Testis (tissue), 2 donors: ENCODE results near the gene R3HDM2.

Source experiments
- POLR2A ChIP-seq: fragments of 450-650 bp; IDR thresholded peaks from one replicate; pipeline ENCODE4 v1.6.1; 2017; ENCODE audit warnings: antibody characterized with exemption, mild to moderate bottlenecking, moderate library complexity
- TF ChIP-seq, protein P1 (sequence below), 3 experiments: fragments of 450-650 bp in 2 of 3; fragments of 200-600 bp in 1 of 3; sonication (generic) in 1 of 3; IDR thresholded peaks; one replicate each; pipeline ENCODE4 v1.5.1; 2016 to 2019; ENCODE audit warnings: antibody characterized with exemption in 3 of 3, mild to moderate bottlenecking in 2 of 3, moderate library complexity in 1 of 3

DNA sequence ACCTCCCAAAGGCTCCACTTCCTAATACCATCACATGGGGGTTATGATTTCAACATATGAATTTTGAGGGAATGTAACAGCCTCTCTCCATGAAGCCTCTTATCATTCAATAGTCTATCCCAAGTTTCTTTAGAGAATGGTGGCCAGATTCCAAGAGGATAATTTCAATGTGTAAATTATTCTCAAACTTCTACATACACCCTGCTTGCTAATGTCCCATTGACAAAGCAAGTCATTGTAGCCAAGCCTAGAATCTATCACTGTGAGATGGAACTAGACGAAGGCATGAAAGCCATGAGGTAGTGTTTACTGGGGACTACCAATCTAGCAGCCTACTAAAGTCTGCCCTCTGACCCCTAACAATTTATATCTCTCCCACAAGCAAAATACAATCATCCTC lies 7.6 kb upstream of the R3HDM2 start:
- no peak for TF ChIP-seq POLR2A
- TF ChIP-seq, protein P1, sequence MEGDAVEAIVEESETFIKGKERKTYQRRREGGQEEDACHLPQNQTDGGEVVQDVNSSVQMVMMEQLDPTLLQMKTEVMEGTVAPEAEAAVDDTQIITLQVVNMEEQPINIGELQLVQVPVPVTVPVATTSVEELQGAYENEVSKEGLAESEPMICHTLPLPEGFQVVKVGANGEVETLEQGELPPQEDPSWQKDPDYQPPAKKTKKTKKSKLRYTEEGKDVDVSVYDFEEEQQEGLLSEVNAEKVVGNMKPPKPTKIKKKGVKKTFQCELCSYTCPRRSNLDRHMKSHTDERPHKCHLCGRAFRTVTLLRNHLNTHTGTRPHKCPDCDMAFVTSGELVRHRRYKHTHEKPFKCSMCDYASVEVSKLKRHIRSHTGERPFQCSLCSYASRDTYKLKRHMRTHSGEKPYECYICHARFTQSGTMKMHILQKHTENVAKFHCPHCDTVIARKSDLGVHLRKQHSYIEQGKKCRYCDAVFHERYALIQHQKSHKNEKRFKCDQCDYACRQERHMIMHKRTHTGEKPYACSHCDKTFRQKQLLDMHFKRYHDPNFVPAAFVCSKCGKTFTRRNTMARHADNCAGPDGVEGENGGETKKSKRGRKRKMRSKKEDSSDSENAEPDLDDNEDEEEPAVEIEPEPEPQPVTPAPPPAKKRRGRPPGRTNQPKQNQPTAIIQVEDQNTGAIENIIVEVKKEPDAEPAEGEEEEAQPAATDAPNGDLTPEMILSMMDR (IDR thresholded peaks at IDR 0.05): no peak
